H1 (cell line): Measurements from ENCODE around the gene ARHGAP32. TPM values are rescaled to one million over a fixed set of nuclear protein-coding genes. Genes with fewer than 3 reads are reported as not detected.

ENCODE experiments used
- CBX5 ChIP-seq: fragments of 300-800, 300-1000 bp; sonication (generic); IDR thresholded peaks from 2 replicates; pipeline ENCODE4 v1.7.1; 2016; ENCODE audit warnings: antibody characterized with exemption, low read length, low read depth
- EZH2 ChIP-seq: fragments of 200-600 bp; sonication (generic); IDR thresholded peaks from 2 replicates; pipeline ENCODE4 v1.7.1; 2012; ENCODE audit warnings: low read depth, mild to moderate bottlenecking, moderate library complexity, low read length, inconsistent platforms; ENCODE audit not compliant: severe bottlenecking
- POU5F1 ChIP-seq: IDR thresholded peaks from 2 replicates; pipeline ENCODE4 v1.6.1; 2011; ENCODE audit warnings: low read depth, mild to moderate bottlenecking, low read length, moderate library complexity
- SAP30 ChIP-seq: fragments of 300-600 bp; sonication (generic); IDR thresholded peaks from 2 replicates; pipeline ENCODE4 v1.7.1; 2012; ENCODE audit warnings: low read length, moderate library complexity, mild to moderate bottlenecking, inconsistent platforms; ENCODE audit not compliant: insufficient read depth, insufficient replicate concordance
- SIN3A ChIP-seq, 2 experiments: IDR thresholded peaks in 1 of 2; conservative IDR thresholded peaks in 1 of 2; 2 replicates each; pipeline ENCODE4 v1.6.1; 2011 to 2012; ENCODE audit warnings: low read length in 2 of 2, improper control_type of control experiment in 1 of 2, low read depth in 1 of 2, mild to moderate bottlenecking in 1 of 2
- polyA plus RNA-seq, 7 experiments: library from polyadenylated mRNA; depleted of rRNA in 3 of 7; stranded (reverse) in 5 of 7; unstranded in 2 of 7; fragments of >200 nt in 5 of 7; fragments of 200-250 nt in 2 of 7; gene quantifications; 1 replicate in 5 of 7; 2 replicates in 1 of 7; 4 replicates in 1 of 7; pipeline versions ENCODE4 v1.2.1 to v1.2.3, GENCODE V29; 2011 to 2013; ENCODE audit warnings: missing spikeins in 2 of 7, mixed read lengths in 2 of 7
- total RNA-seq: library from RNA; stranded (reverse); fragmentation: NEBNext Ultra II Directional; extraction: Animal tissue kit (Norgen Biotek cat#: 25700); gene quantifications from 2 replicates; pipeline ENCODE4 v1.2.1, GENCODE V29; 2021

ARHGAP32 gene
- total and polyA plus RNA-seq, 2 of the 8 experiments (the other 6 are each of a cell fraction or from before 2014, with no cell fraction given): 13.7 to 30.0 TPM

DNA sequence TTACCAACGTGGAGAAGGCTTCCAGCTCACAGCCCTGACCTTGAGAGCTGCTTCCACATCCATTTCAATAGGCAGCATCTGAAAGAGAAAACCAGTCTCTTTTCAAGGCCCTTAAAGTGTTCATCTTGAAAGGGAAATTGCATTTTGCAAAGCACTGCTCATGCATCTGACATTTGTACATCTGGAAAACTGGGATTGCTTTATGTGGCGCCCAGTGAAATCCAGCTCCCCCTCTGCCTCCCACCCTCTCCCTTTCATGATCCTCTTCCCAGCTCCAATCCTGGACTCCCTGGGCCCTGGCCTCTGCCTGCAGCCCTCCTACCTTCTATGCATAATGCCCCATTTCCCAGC, 266.9 kb downstream of the ARHGAP32 start (continued):
- TF ChIP-seq SIN3A (conservative IDR thresholded peaks at IDR 0.05 in 1 of 2, IDR thresholded peaks at IDR 0.05 in 1 of 2; ENCODE audit: low read depth in 1 of 2, low read length in 2 of 2): no peak
- no peak for TF ChIP-seq POU5F1
- no peak for TF ChIP-seq CBX5
- TF ChIP-seq EZH2: no peak
- TF ChIP-seq SAP30: no peak
